HG03469 (cell line): ENCODE measurements around the gene ZNF616.
"Not testable (repeated sequence)": the region's sequence is repeated elsewhere in the genome, so short reads cannot be mapped to it uniquely, and the experiment has no call there.

Experiments used
- ATAC-seq: cut with Tn5 transposase; IDR thresholded peaks from one replicate; pipeline ENCODE4 v1.9.1; 2021; ENCODE audit warnings: mild to moderate bottlenecking, moderate library complexity, moderate number of reproducible peaks; ENCODE audit not compliant: unreplicated experiment

ZNF616 gene

GRCh38 chr19:52110780-52111179 lies 29.0 kb downstream of the ZNF616 start:
- ATAC-seq = no peak

- no peak for ATAC-seq
Observed at GRCh38 chr19:52102782-52103181, 37.0 kb downstream of the ZNF616 start.

GRCh38 chr19:52101866-52102562 lies 37.7 kb downstream of the ZNF616 start:
- ATAC-seq = no peak

- ATAC-seq = no peak
Observed at GRCh38 chr19:52099497-52100138, 40.1 kb downstream of the ZNF616 start.

- not testable (repeated sequence) for ATAC-seq
Observed at GRCh38 chr19:52096416-52096815, 43.3 kb downstream of the ZNF616 start.

GRCh38 chr19:52095172-52096014 lies 44.3 kb downstream of the ZNF616 start, which contains the start of gene ZNF841:
TSS of gene ZNF841 (minus strand) at chr19:52095765. CDS start at chr19:52084801, 10,964 bp downstream.
- no peak for ATAC-seq

- ATAC-seq = no peak
Observed at GRCh38 chr19:52094526-52095130, 45.1 kb downstream of the ZNF616 start.

GRCh38 chr19:52086481-52086880 lies 53.3 kb downstream of the ZNF616 start:
- ATAC-seq = no peak

GRCh38 chr19:52070496-52070895 lies 69.2 kb downstream of the ZNF616 start:
- ATAC-seq = no peak

- no peak for ATAC-seq
Observed at GRCh38 chr19:52069653-52070052, 70.1 kb downstream of the ZNF616 start.

GRCh38 chr19:52066258-52066863 lies 73.4 kb downstream of the ZNF616 start:
- ATAC-seq = no peak

- no peak for ATAC-seq
Observed at GRCh38 chr19:52065399-52065798, 74.3 kb downstream of the ZNF616 start.
